ENCODE data around the gene SPC25.
"Not testable (repeated sequence)": the region's sequence is repeated elsewhere in the genome, so short reads cannot be mapped to it uniquely, and the experiment has no call there.

SPC25 gene

GRCh38 chr2:168890006-168890782 lies at the start of gene SPC25:
TSS of gene SPC25 (minus strand) at chr2:168890430. CDS start at chr2:168889519, 911 bp downstream.
- DNase-seq, result peak; percentile 83 to 85

GRCh38 chr2:168939918-168940317 lies 49.7 kb upstream of the SPC25 start:
- no peak for DNase-seq

GRCh38 chr2:168939061-168939460 lies 48.8 kb upstream of the SPC25 start:
- no peak for DNase-seq

GRCh38 chr2:168935810-168936581 lies 45.8 kb upstream of the SPC25 start:
- no peak for DNase-seq

GRCh38 chr2:168934826-168935225 lies 44.6 kb upstream of the SPC25 start:
- DNase-seq, result no peak

GRCh38 chr2:168932174-168932573 lies 41.9 kb upstream of the SPC25 start:
- DNase-seq, result not testable (repeated sequence)

GRCh38 chr2:168930242-168930641 lies 40.0 kb upstream of the SPC25 start:
- DNase-seq, result no peak

GRCh38 chr2:168929031-168929430 lies 38.8 kb upstream of the SPC25 start:
- DNase-seq, result no peak

- no peak for DNase-seq
Measured at GRCh38 chr2:168928113-168928831, 38.0 kb upstream of the SPC25 start.

GRCh38 chr2:168926621-168927386 lies 36.6 kb upstream of the SPC25 start:
- no peak for DNase-seq

- DNase-seq, result no peak
Measured at GRCh38 chr2:168920504-168921157, 30.4 kb upstream of the SPC25 start.

- DNase-seq, result no peak
Measured at GRCh38 chr2:168916331-168916675, 26.1 kb upstream of the SPC25 start.

- no peak for DNase-seq
Measured at GRCh38 chr2:168915441-168916330, 25.5 kb upstream of the SPC25 start.

GRCh38 chr2:168913495-168913894 lies 23.3 kb upstream of the SPC25 start:
- no peak for DNase-seq

GRCh38 chr2:168912901-168913369 lies 22.7 kb upstream of the SPC25 start:
- DNase-seq, result peak; percentile 13 to 45

GRCh38 chr2:168912466-168912865 lies 22.2 kb upstream of the SPC25 start:
- no peak for DNase-seq

GRCh38 chr2:168910330-168910729 lies 20.1 kb upstream of the SPC25 start:
- no peak for DNase-seq

- DNase-seq, result no peak
Measured at GRCh38 chr2:168907940-168908662, 17.9 kb upstream of the SPC25 start.

GRCh38 chr2:168904358-168904757 lies 14.1 kb upstream of the SPC25 start:
- DNase-seq, result no peak

GRCh38 chr2:168903888-168904287 lies 13.7 kb upstream of the SPC25 start:
- DNase-seq, result no peak
